ENCODE measurements around the gene SLC39A3.

GRCh38 chr19:2758601-2759313, 18.9 kb upstream of the SLC39A3 start:
- TF ChIP-seq CTCF (IDR thresholded peaks at IDR 0.05) = no peak
- TF ChIP-seq REST (IDR thresholded peaks at IDR 0.05; ENCODE audit: insufficient read depth in 1 of 2, low read depth in 2 of 2, low read length in 1 of 2) = no peak
- no peak for TF ChIP-seq SIN3A (IDR thresholded peaks at IDR 0.05; ENCODE audit: borderline replicate concordance, insufficient read depth, low read depth, low read length)
- no peak for TF ChIP-seq POLR2AphosphoS5 (IDR thresholded peaks at IDR 0.05; ENCODE audit: low read depth, low read length)
- no peak for TF ChIP-seq TCF7L2 (IDR thresholded peaks at IDR 0.05; ENCODE audit: low read depth, low read length)
